GM12878 (cell line): Measurements from ENCODE around the gene CLEC20A. TPM values are rescaled to one million over a fixed set of nuclear protein-coding genes. Genes with fewer than 3 reads are reported as not detected.

Experiments
- ATAC-seq: fragments of 200-7000 bp; cut with Tn5 transposase; 3 replicates; pipeline ENCODE4 v1.9.1; 2020; ENCODE audit warnings: mild to moderate bottlenecking, moderate library complexity
- BruUV-seq: library from RNA; stranded (reverse); fragments of 400-500 nt; replicated peaks from 2 replicates; lab custom pipeline; 2021; lab: Mats Ljungman, UMichigan
- CTCF ChIA-PET: fragments of 300-600 bp; sonication (Branson Sonifier 250); formaldehyde crosslinking; extraction: SDS; loops from one replicate; lab custom pipeline; 2021; ENCODE audit warnings: inconsistent platforms; lab: Yijun Ruan, JAX
- POLR2A ChIA-PET: fragments of 350-600 bp; formaldehyde crosslinking; extraction: SDS; loops from one replicate; lab custom pipeline; 2021; ENCODE audit warnings: inconsistent platforms; lab: Charles Lee
- RAD21 ChIA-PET: fragments of 300-600 bp; sonication (Branson Sonifier 250); formaldehyde crosslinking; loops from one replicate; lab custom pipeline; 2023; ENCODE audit warnings: antibody characterized with exemption; ENCODE audit not compliant: unreplicated experiment; lab: Charles Lee
- SMC1A ChIA-PET: fragments of 300-600 bp; sonication (Branson Sonifier 250); formaldehyde crosslinking; loops from one replicate; lab custom pipeline; 2023; ENCODE audit not compliant: unreplicated experiment, uncharacterized antibody; lab: Charles Lee
- DNase-seq: peaks from one replicate; pipeline ENCODE4 v3.0.0-alpha.2; 2011; ENCODE audit warnings: low read depth, low spot score
- FAIRE-seq: peaks from 3 replicates; lab custom pipeline; 2011; peaks lifted over from hg19 to GRCh38; lab: Jason Lieb, UNC
- H2AFZ ChIP-seq: 2 replicates; pipeline ENCODE4 v1.6.0; 2011; ENCODE audit warnings: low read depth, low read length, control low read depth; ENCODE audit not compliant: control insufficient read depth
- H3K27ac ChIP-seq: 2 replicates; pipeline ENCODE4 v1.5.1; 2011; ENCODE audit warnings: control low read depth; ENCODE audit not compliant: control insufficient read depth, insufficient read depth
- H3K27me3 ChIP-seq, 2 experiments: replicated peaks in 1 of 2; 2 replicates each; pipeline versions ENCODE4 v1.6.0 to v1.6.1; 2011; ENCODE audit warnings: low read length in 1 of 2; ENCODE audit not compliant: control insufficient read depth in 2 of 2, insufficient read depth in 2 of 2
- H3K36me3 ChIP-seq, 2 experiments: 2 replicates each; pipeline ENCODE4 v1.5.1; 2011; ENCODE audit warnings: low read length in 1 of 2; ENCODE audit not compliant: control insufficient read depth in 2 of 2, insufficient read depth in 2 of 2
- H3K4me1 ChIP-seq: 2 replicates; pipeline ENCODE4 v1.6.1; 2011; ENCODE audit warnings: mild to moderate bottlenecking, low read length, moderate library complexity, mixed read lengths; ENCODE audit not compliant: control insufficient read depth, insufficient read depth
- H3K4me2 ChIP-seq: 2 replicates; pipeline ENCODE4 v1.6.0; 2011; ENCODE audit warnings: control low read depth; ENCODE audit not compliant: control insufficient read depth, insufficient read depth
- H3K4me3 ChIP-seq: fragments of 200-600 bp; sonication (generic); 2 replicates; pipeline ENCODE4 v1.5.1; 2016
- H3K79me2 ChIP-seq: 2 replicates; pipeline ENCODE4 v1.6.0; 2011; ENCODE audit warnings: low read length; ENCODE audit not compliant: control insufficient read depth, insufficient read depth
- H3K9ac ChIP-seq: 2 replicates; pipeline ENCODE4 v1.8.0; 2011; ENCODE audit warnings: low read length, control low read depth, mixed read lengths; ENCODE audit not compliant: control insufficient read depth, insufficient read depth
- H3K9me3 ChIP-seq: replicated peaks from 3 replicates; pipeline ENCODE4 v1.5.1; 2011; ENCODE audit warnings: mild to moderate bottlenecking, low read length; ENCODE audit not compliant: control insufficient read depth, insufficient read depth
- H4K20me1 ChIP-seq: 2 replicates; pipeline ENCODE4 v1.6.0; 2011; ENCODE audit not compliant: control insufficient read depth, insufficient read depth
- ATF3 ChIP-seq: IDR thresholded peaks from 2 replicates; pipeline ENCODE4 v1.6.1; 2011; ENCODE audit warnings: low read depth, mild to moderate bottlenecking, low read length, moderate library complexity, borderline replicate concordance; ENCODE audit errors: extremely low read depth
- E2F4 ChIP-seq: IDR thresholded peaks from 2 replicates; pipeline ENCODE4 v1.6.1; 2012; ENCODE audit warnings: low read depth, low read length, improper control_type of control experiment
- FOXK2 ChIP-seq: fragments of 450-650 bp; IDR thresholded peaks from 2 replicates; pipeline ENCODE4 v1.6.1; 2017; ENCODE audit warnings: mild to moderate bottlenecking, moderate library complexity
- GATAD2B ChIP-seq: fragments of 450-650 bp; conservative IDR thresholded peaks from 2 replicates; pipeline ENCODE4 v1.6.1; 2017; ENCODE audit warnings: low read depth, mild to moderate bottlenecking, moderate library complexity
- IKZF2 ChIP-seq, 2 experiments: fragments of 450-650 bp; IDR thresholded peaks; 2 replicates each; pipeline ENCODE4 v1.6.1; 2017; ENCODE audit warnings: mild to moderate bottlenecking in 2 of 2, moderate library complexity in 2 of 2
- JUND ChIP-seq: IDR thresholded peaks from 2 replicates; pipeline ENCODE4 v1.6.1; 2012; ENCODE audit warnings: low read depth, mild to moderate bottlenecking, low read length, improper control_type of control experiment, moderate library complexity
- MEF2A ChIP-seq: IDR thresholded peaks from 2 replicates; pipeline ENCODE4 v1.6.1; 2011; ENCODE audit warnings: low read depth, mild to moderate bottlenecking, low read length, moderate library complexity; ENCODE audit not compliant: insufficient read depth
- MXI1 ChIP-seq: fragments of 150-350 bp; IDR thresholded peaks from 2 replicates; pipeline ENCODE4 v1.6.1; 2011; ENCODE audit warnings: low read depth, mild to moderate bottlenecking, inconsistent platforms, low read length, improper control_type of control experiment
- NFIC ChIP-seq: IDR thresholded peaks from 2 replicates; pipeline ENCODE4 v1.6.1; 2012; ENCODE audit warnings: low read depth, mild to moderate bottlenecking, inconsistent platforms, low read length, moderate library complexity
- ZNF687 ChIP-seq: fragments of 450-650 bp; IDR thresholded peaks from 2 replicates; pipeline ENCODE4 v1.6.1; 2017; ENCODE audit warnings: mild to moderate bottlenecking, moderate library complexity
- WGBS: methylation state at CpG from one replicate; pipeline ENCODE4 v1.1.6; 2016; ENCODE audit warnings: low lambda C conversion rate; ENCODE audit not compliant: insufficient replicate concordance, insufficient coverage; ENCODE audit errors: missing lambda C conversion rate; 5-methylcytosine and 5-hydroxymethylcytosine counted together
- in situ Hi-C: fragments of 300-500 bp; cut with MboI; formaldehyde crosslinking; loops from 9 replicates; pipeline ENCODE4 v1.14.3; 2018; ENCODE audit warnings: mixed read lengths
- intact Hi-C: fragments of 100-400 bp; cut with micrococcal nuclease; formaldehyde crosslinking; loops from one replicate; pipeline ENCODE4 v1.14.2; 2022; ENCODE audit not compliant: unreplicated experiment
- polyA plus RNA-seq, 11 experiments: library from polyadenylated mRNA; depleted of rRNA in 4 of 11; unstranded in 6 of 11; stranded (reverse) in 5 of 11; fragments of >200 nt; fragmentation: Nextera tagmentation in 4 of 11; fragmentation: Illumina TruSeq in 1 of 11; extraction: Ambion mirVana in 4 of 11; extraction: Trizol in 1 of 11; gene quantifications; 1 replicate in 1 of 11; 2 replicates in 10 of 11; pipeline versions ENCODE4 v1.2.1 to v1.2.3, GENCODE V29; 2011 to 2016; ENCODE audit warnings: inconsistent platforms in 2 of 11, missing spikeins in 2 of 11, low read depth in 1 of 11
- total RNA-seq, 4 experiments: library from RNA; depleted of rRNA in 3 of 4; stranded (reverse); fragments of >200 nt in 3 of 4; fragmentation: Illumina TruSeq in 1 of 4; extraction: Trizol in 1 of 4; gene quantifications; 2 replicates each; pipeline versions ENCODE4 v1.2.1 to v1.2.3, GENCODE V29; 2013 to 2021
- TF ChIP-seq, protein P1 (sequence below): fragments of 450-650 bp; IDR thresholded peaks from 2 replicates; pipeline ENCODE4 v1.6.1; 2014; ENCODE audit warnings: mild to moderate bottlenecking
- TF ChIP-seq, protein P2 (sequence below): fragments of 450-650 bp; formaldehyde crosslinking; IDR thresholded peaks from 2 replicates; pipeline ENCODE4 v1.4.0; 2022; ENCODE audit warnings: mild to moderate bottlenecking, moderate library complexity

CLEC20A gene
- total and polyA plus RNA-seq, 10 of the 15 experiments (the other 5 are each of a cell fraction or from before 2014, with no cell fraction given), result not detected

GRCh38 chr1:178492341-178492740 is 4.4 kb downstream of the CLEC20A start:
- Histone ChIP-seq H3K4me2 (no peak overlapping the region), H3K79me2 (no peaks in the 10 kb centered on the region), H3K4me1 (no peaks in the 10 kb centered on the region), H4K20me1 (no peaks in the 10 kb centered on the region), H3K4me3 (no peak overlapping the region), H2AFZ (no peak overlapping the region), H3K27me3 (peaks cover 0 to 5% of the 10 kb centered on the region in 2 experiments; a peak in 3 of 4 replicates), H3K9me3 (no peaks in the 10 kb centered on the region), H3K9ac (no peak overlapping the region), H3K36me3 (no peaks in the 10 kb centered on the region), H3K27ac (no peak overlapping the region)
- WGBS, result 37% methylated on average over 11 of the region's 11 CpGs
- in situ Hi-C loops (no loop called here), intact Hi-C loops (no loop called here)
- TF ChIP-seq, protein P1, sequence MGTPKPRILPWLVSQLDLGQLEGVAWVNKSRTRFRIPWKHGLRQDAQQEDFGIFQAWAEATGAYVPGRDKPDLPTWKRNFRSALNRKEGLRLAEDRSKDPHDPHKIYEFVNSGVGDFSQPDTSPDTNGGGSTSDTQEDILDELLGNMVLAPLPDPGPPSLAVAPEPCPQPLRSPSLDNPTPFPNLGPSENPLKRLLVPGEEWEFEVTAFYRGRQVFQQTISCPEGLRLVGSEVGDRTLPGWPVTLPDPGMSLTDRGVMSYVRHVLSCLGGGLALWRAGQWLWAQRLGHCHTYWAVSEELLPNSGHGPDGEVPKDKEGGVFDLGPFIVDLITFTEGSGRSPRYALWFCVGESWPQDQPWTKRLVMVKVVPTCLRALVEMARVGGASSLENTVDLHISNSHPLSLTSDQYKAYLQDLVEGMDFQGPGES, result no peak
- TF ChIP-seq FOXK2, result no peak
- no peak for TF ChIP-seq ATF3
- TF ChIP-seq E2F4, result no peak
- TF ChIP-seq NFIC, result no peak
- TF ChIP-seq, protein P2, sequence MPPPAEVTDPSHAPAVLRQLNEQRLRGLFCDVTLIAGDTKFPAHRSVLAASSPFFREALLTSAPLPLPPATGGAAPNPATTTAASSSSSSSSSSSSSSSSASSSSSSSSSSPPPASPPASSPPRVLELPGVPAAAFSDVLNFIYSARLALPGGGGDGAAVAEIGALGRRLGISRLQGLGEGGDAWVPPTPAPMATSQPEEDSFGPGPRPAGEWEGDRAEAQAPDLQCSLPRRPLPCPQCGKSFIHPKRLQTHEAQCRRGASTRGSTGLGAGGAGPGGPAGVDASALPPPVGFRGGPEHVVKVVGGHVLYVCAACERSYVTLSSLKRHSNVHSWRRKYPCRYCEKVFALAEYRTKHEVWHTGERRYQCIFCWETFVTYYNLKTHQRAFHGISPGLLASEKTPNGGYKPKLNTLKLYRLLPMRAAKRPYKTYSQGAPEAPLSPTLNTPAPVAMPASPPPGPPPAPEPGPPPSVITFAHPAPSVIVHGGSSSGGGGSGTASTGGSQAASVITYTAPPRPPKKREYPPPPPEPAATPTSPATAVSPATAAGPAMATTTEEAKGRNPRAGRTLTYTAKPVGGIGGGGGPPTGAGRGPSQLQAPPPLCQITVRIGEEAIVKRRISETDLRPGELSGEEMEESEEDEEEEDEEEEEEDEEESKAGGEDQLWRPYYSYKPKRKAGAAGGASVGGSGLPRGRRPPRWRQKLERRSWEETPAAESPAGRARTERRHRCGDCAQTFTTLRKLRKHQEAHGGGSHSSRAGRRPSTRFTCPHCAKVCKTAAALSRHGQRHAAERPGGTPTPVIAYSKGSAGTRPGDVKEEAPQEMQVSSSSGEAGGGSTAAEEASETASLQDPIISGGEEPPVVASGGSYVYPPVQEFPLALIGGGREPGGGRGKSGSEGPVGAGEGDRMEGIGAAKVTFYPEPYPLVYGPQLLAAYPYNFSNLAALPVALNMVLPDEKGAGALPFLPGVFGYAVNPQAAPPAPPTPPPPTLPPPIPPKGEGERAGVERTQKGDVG (CRISPR knock-in tag), result no peak
- TF ChIP-seq MXI1, result no peak
- no peak for TF ChIP-seq ZNF687
- no peak for TF ChIP-seq GATAD2B
- TF ChIP-seq MEF2A, result no peak
- TF ChIP-seq JUND, result no peak
- TF ChIP-seq IKZF2 (IDR thresholded peaks at IDR 0.05), result no peak
- BruUV-seq, result no TSS peak
- POLR2A ChIA-PET, result no interaction called here
- ATAC-seq (no peak), FAIRE-seq (no peak), DNase-seq (no peak)
- RAD21 ChIA-PET, result no interaction called here
- SMC1A ChIA-PET, result interaction anchor here (1.3 kb wide), 1 partner anchor 9 kb away, joined by 3 read pairs; no protein-coding TSS in a partner anchor
- CTCF ChIA-PET, result interaction anchor here (1.7 kb wide), 1 partner anchor 9 kb away, joined by 6 read pairs; no protein-coding TSS in a partner anchor
